Caco-2 (cell line): ENCODE data around the gene RBM18. TPM values are rescaled to one million over a fixed set of nuclear protein-coding genes. Genes with fewer than 3 reads are reported as not detected.

Source experiments
- BruUV-seq: library from RNA; stranded (reverse); fragments of 400-500 nt; replicated peaks from 2 replicates; lab custom pipeline; 2021; lab: Mats Ljungman, UMichigan
- CTCF ChIA-PET: fragments of 300-600 bp; sonication (Branson Sonifier 250); formaldehyde crosslinking; loops from one replicate; lab custom pipeline; 2022; ENCODE audit warnings: antibody characterized with exemption; lab: Charles Lee
- POLR2A ChIA-PET: fragments of 300-600 bp; sonication (Branson Sonifier 250); formaldehyde crosslinking; loops from one replicate; lab custom pipeline; 2022; ENCODE audit warnings: antibody characterized with exemption; lab: Charles Lee
- DNase-seq, 2 experiments: peaks; one replicate each; pipeline versions ENCODE4 v3.0.0 to v3.0.0-alpha.2; 2020 to 2022
- H3K27me3 ChIP-seq: replicated peaks from 2 replicates; pipeline ENCODE4 v1.6.0; 2011; ENCODE audit warnings: low read length; ENCODE audit not compliant: control insufficient read depth, insufficient read depth
- H3K36me3 ChIP-seq: 2 replicates; pipeline ENCODE4 v1.5.1; 2011; ENCODE audit warnings: low read length; ENCODE audit not compliant: control insufficient read depth, insufficient read depth
- H3K4me1 ChIP-seq: fragments of 250-450 bp; sonication (Bioruptor Pico); 2 replicates; pipeline ENCODE4 v1.5.1; 2020; ENCODE audit warnings: mild to moderate bottlenecking
- H3K4me3 ChIP-seq: 2 replicates; pipeline ENCODE4 v1.5.1; 2011; ENCODE audit warnings: low read depth, mild to moderate bottlenecking, control low read depth, low read length
- H3K9me3 ChIP-seq: fragments of 250-450 bp; sonication (Bioruptor Pico); 2 replicates; pipeline ENCODE4 v1.5.1; 2020; ENCODE audit warnings: mild to moderate bottlenecking, moderate library complexity
- H3K27ac Mint-ChIP-seq: one replicate; pipeline ENCODE4 v1.8.0; 2022; ENCODE audit warnings: mixed read lengths; ENCODE audit not compliant: unreplicated experiment
- H3K27me3 Mint-ChIP-seq: one replicate; pipeline ENCODE4 v1.8.0; 2022; ENCODE audit warnings: mixed read lengths; ENCODE audit not compliant: insufficient read depth, unreplicated experiment
- H3K36me3 Mint-ChIP-seq: one replicate; pipeline ENCODE4 v1.8.0; 2022; ENCODE audit warnings: mild to moderate bottlenecking, mixed read lengths; ENCODE audit not compliant: insufficient read depth, unreplicated experiment
- H3K4me1 Mint-ChIP-seq: one replicate; pipeline ENCODE4 v1.8.0; 2022; ENCODE audit warnings: low read depth, mixed read lengths; ENCODE audit not compliant: unreplicated experiment
- H3K4me3 Mint-ChIP-seq: one replicate; pipeline ENCODE4 v1.8.0; 2022; ENCODE audit warnings: mild to moderate bottlenecking, moderate library complexity, mixed read lengths; ENCODE audit not compliant: unreplicated experiment
- H3K9me3 Mint-ChIP-seq: one replicate; pipeline ENCODE4 v1.8.0; 2022; ENCODE audit warnings: mixed read lengths; ENCODE audit not compliant: unreplicated experiment
- intact Hi-C: fragments of 100-400 bp; cut with micrococcal nuclease; formaldehyde crosslinking; loops from one replicate; pipeline ENCODE4 v1.10.0; 2022; ENCODE audit not compliant: unreplicated experiment
- total RNA-seq: library from RNA; stranded (reverse); gene quantifications from 2 replicates; pipeline ENCODE4 v1.2.3, GENCODE V29; 2022
- TF ChIP-seq, protein P1 (sequence below), 2 experiments: fragments of 200-600 bp in 1 of 2; IDR thresholded peaks; 1 replicate in 1 of 2; 2 replicates in 1 of 2; pipeline versions ENCODE4 v1.5.1 to v1.8.0; 2011 to 2022; ENCODE audit warnings: antibody characterized with exemption in 1 of 2, control low read depth in 1 of 2, inconsistent platforms in 1 of 2, low read depth in 1 of 2, low read length in 1 of 2, mild to moderate bottlenecking in 1 of 2, moderate library complexity in 1 of 2; ENCODE audit not compliant: insufficient read depth in 1 of 2, severe bottlenecking in 1 of 2, unreplicated experiment in 1 of 2

The RBM18 gene
- total RNA-seq, 1 experiment from 2014 or later, result 20.6 TPM

DNA sequence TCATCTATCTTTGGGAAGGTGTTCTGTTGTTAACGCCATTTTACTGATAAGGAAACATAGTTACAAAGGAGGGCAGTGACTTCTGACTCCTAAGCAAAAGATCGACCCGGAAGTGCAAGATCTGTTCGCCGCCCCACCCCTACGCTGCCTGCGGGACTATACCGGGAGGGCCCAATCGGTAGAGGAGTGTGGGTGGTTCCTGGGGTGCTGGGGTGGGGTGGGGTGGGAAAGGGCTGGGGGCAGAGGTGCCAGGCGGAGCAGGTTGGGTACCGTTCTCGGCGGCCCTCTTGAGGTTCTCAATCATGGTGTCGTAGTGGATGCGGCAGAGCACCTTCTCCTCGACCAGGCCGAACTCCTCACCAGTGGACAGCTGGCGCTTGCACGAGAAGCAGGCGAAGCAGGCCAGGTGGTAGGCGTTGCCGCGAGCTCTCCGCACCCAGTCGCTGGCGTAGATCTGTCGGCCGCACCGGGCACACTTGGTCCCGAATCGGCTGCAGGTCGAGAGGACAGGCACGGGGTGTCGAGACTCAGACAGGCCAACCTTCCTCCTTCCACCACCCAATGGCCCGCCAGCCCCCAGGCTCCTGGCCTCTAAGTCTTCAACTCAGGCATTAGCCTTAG lies 47.7 kb downstream of the RBM18 start:
- Mint-ChIP-seq H3K27me3 (peaks cover 3% of the 10 kb centered on the region), H3K36me3 (no peaks in the 10 kb centered on the region), H3K4me1 (peaks cover 7% of the 10 kb centered on the region), H3K9me3 (no peaks in the 10 kb centered on the region), H3K27ac (no peak overlapping the region), H3K4me3 (no peak overlapping the region)
- TF ChIP-seq, protein P1, sequence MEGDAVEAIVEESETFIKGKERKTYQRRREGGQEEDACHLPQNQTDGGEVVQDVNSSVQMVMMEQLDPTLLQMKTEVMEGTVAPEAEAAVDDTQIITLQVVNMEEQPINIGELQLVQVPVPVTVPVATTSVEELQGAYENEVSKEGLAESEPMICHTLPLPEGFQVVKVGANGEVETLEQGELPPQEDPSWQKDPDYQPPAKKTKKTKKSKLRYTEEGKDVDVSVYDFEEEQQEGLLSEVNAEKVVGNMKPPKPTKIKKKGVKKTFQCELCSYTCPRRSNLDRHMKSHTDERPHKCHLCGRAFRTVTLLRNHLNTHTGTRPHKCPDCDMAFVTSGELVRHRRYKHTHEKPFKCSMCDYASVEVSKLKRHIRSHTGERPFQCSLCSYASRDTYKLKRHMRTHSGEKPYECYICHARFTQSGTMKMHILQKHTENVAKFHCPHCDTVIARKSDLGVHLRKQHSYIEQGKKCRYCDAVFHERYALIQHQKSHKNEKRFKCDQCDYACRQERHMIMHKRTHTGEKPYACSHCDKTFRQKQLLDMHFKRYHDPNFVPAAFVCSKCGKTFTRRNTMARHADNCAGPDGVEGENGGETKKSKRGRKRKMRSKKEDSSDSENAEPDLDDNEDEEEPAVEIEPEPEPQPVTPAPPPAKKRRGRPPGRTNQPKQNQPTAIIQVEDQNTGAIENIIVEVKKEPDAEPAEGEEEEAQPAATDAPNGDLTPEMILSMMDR (IDR thresholded peaks at IDR 0.05; ENCODE audit: insufficient read depth in 1 of 2, low read depth in 1 of 2, low read length in 1 of 2, severe bottlenecking in 1 of 2, unreplicated experiment in 1 of 2), result no peak
- DNase-seq, result no peak
- Histone ChIP-seq H3K4me1 (peaks cover 10% of the 10 kb centered on the region; the same call in 1 of the 2 replicates), H3K36me3 (no peaks in the 10 kb centered on the region), H3K27me3 (no peaks in the 10 kb centered on the region), H3K4me3 (no peak overlapping the region), H3K9me3 (no peaks in the 10 kb centered on the region)
- CTCF ChIA-PET, result no interaction called here
- intact Hi-C loops, result no loop called here
- no TSS peak for BruUV-seq
- POLR2A ChIA-PET, result no interaction called here

DNA sequence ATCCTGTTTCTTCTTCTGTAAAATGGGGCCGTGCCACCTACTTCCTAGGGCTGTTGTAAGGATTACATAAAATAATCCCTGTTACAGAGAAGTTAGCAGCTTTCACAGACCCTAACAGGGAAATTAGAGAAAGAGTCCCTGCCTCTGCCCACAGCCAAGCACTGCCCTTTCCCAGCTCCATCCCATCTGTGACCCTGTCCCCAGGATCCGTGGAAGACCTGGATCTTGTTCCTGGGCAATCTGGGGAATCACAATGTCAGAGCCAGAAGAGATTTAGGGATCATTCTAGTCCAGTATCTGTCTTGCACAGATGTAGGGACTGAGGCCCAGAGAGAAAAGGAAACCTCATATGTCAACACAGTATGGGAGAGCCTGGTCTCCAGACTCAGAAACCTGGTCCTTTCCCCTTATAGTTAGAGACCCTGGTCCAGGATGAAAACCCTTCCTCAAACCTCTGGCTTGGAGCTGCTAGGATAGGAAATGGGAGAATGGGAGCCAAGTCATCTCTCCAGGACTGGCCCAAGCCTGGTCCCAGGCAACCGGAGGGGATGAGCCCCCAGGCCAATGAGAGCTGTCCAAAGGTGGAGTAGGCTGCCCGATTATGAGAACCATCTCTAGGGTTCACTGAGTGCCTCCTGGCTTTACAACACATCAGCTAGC lies 48.4 kb downstream of the RBM18 start:
- Histone ChIP-seq H3K4me1 (peaks cover 10% of the 10 kb centered on the region; the same call in 1 of the 2 replicates), H3K9me3 (no peaks in the 10 kb centered on the region), H3K27me3 (no peaks in the 10 kb centered on the region), H3K36me3 (no peaks in the 10 kb centered on the region), H3K4me3 (no peak overlapping the region)
- ChIA-PET CTCF (interaction anchor here (1.2 kb wide), 1 partner anchor 93 kb away, joined by 3 read pairs; no protein-coding TSS in a partner anchor), POLR2A (no interaction called here)
- Mint-ChIP-seq H3K27me3 (peaks cover 3% of the 10 kb centered on the region), H3K9me3 (no peaks in the 10 kb centered on the region), H3K4me3 (no peak overlapping the region), H3K36me3 (no peaks in the 10 kb centered on the region), H3K27ac (no peak overlapping the region), H3K4me1 (peaks cover 7% of the 10 kb centered on the region)
- no TSS peak for BruUV-seq
- DNase-seq, result no peak
- TF ChIP-seq, protein P1 (IDR thresholded peaks at IDR 0.05; ENCODE audit: insufficient read depth in 1 of 2, low read depth in 1 of 2, low read length in 1 of 2, severe bottlenecking in 1 of 2, unreplicated experiment in 1 of 2), result no peak
- intact Hi-C loops, result no loop called here

DNA sequence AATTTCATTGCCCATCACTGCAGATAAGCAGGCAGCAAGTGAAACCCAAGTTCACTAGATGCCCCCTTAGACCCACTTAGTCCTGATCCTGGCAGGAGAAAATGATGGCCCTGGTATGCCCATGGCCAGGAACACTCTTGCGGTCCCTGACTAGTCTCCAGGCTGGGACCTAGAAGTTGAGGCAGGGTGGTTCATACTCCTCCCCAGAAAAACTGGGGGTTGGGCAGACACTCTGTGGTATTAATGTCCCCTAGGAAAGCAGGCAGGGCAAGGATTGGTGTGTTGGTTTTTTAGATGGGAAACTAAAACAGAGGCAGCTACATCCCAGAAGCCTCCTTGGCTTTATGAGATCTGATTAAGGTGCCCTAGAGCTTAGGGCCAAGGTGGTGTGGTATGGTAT lies 49.0 kb downstream of the RBM18 start:
- DNase-seq, result no peak
- ChIA-PET CTCF (interaction anchor here (1.2 kb wide), 1 partner anchor 92 kb away, joined by 3 read pairs; no protein-coding TSS in a partner anchor), POLR2A (no interaction called here)
- no peaks in the 10 kb centered on the region for H3K9me3 Mint-ChIP-seq
- no TSS peak for BruUV-seq
- H3K4me3 Mint-ChIP-seq, result no peak overlapping the region
- H3K4me1 Mint-ChIP-seq, result peaks cover 7% of the 10 kb centered on the region
- Histone ChIP-seq H3K4me1 (peaks cover 10% of the 10 kb centered on the region; the same call in 1 of the 2 replicates), H3K4me3 (no peak overlapping the region), H3K36me3 (no peaks in the 10 kb centered on the region), H3K9me3 (no peaks in the 10 kb centered on the region), H3K27me3 (no peaks in the 10 kb centered on the region)
- TF ChIP-seq, protein P1 (IDR thresholded peaks at IDR 0.05; ENCODE audit: insufficient read depth in 1 of 2, low read depth in 1 of 2, low read length in 1 of 2, severe bottlenecking in 1 of 2, unreplicated experiment in 1 of 2), result no peak
- peaks cover 3% of the 10 kb centered on the region for H3K27me3 Mint-ChIP-seq
- no peaks in the 10 kb centered on the region for H3K36me3 Mint-ChIP-seq
- intact Hi-C loops, result loop anchor here (2.0 kb wide), 3 partner anchors 15 to 57 kb away; partner anchors contain the start of genes MORN5, MRRF, NDUFA8 and RBM18
- H3K27ac Mint-ChIP-seq, result no peak overlapping the region
